SK-N-SH treated with all-trans-retinoic acid at 6 μM for 48 hours (cell line): Measurements from ENCODE around the gene CD55.

Experiments used
- RARB ChIP-seq: fragments of 250-450 bp; sonication (Bioruptor Pico); IDR thresholded peaks from 2 replicates; pipeline ENCODE4 v1.8.0; 2021; ENCODE audit warnings: mild to moderate bottlenecking, moderate library complexity
- ZFP3 ChIP-seq: fragments of 250-450 bp; sonication (Bioruptor Pico); IDR thresholded peaks from 2 replicates; pipeline ENCODE4 v1.5.0; 2020; ENCODE audit warnings: mild to moderate bottlenecking, moderate library complexity

- TF ChIP-seq RARB (CRISPR knock-in tag) = no peak
- no peak for TF ChIP-seq ZFP3 (CRISPR knock-in tag)
Measured at GRCh38 chr1:207300970-207301369, 20.5 kb upstream of the CD55 start.
